Measurements from ENCODE around the gene ATG2B. TPM values are rescaled to one million over a fixed set of nuclear protein-coding genes. Genes with fewer than 3 reads are reported as not detected.

Gene ATG2B
- total and polyA plus RNA-seq, 9 of the 15 experiments (the other 6 are each of a cell fraction or from before 2014, with no cell fraction given), result 0.83 to 12.9 (median 8.7) TPM

DNA sequence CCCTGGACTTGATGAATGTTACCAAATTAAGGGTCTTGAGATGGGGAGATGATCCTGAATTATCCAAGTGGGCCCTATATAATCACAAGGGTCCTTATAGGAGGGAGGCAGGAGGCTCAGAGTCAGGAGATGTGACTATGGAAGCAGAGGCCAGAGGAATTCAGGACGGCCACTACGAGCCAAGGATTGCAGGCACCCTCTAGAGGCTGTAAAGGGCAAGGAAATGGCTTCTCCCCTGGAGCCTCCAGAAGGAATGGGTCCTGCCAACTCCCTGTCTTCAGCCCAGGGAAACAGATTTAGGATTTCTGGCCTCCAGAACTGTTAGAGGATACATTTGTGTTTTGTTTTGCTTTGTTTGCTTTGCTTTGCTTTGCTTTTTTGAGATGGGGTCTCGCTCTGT is 98.3 kb downstream of the ATG2B start:
- 0% methylated on average over 3 of the region's 3 CpGs for WGBS (ENCODE audit: insufficient coverage, low coverage, missing lambda C conversion rate)
- ATAC-seq (peak; percentile 60; the same call in 1 of the 3 replicates), FAIRE-seq (no peak), DNase-seq (ENCODE audit: extremely low read depth in 1 of 4, low spot score in 3 of 4) (peak in 1 of 4 experiments; percentile 7)
- TF ChIP-seq, protein P1, sequence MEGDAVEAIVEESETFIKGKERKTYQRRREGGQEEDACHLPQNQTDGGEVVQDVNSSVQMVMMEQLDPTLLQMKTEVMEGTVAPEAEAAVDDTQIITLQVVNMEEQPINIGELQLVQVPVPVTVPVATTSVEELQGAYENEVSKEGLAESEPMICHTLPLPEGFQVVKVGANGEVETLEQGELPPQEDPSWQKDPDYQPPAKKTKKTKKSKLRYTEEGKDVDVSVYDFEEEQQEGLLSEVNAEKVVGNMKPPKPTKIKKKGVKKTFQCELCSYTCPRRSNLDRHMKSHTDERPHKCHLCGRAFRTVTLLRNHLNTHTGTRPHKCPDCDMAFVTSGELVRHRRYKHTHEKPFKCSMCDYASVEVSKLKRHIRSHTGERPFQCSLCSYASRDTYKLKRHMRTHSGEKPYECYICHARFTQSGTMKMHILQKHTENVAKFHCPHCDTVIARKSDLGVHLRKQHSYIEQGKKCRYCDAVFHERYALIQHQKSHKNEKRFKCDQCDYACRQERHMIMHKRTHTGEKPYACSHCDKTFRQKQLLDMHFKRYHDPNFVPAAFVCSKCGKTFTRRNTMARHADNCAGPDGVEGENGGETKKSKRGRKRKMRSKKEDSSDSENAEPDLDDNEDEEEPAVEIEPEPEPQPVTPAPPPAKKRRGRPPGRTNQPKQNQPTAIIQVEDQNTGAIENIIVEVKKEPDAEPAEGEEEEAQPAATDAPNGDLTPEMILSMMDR (IDR thresholded peaks at IDR 0.05 in 2 of 3, conservative IDR thresholded peaks at IDR 0.05 in 1 of 3; ENCODE audit: insufficient read depth in 2 of 3, low read depth in 1 of 3, low read length in 3 of 3), result peak; percentile 10 to 27 (median 17); a peak in 2 of 6 replicates
- no peak for TF ChIP-seq SP1 (CRISPR knock-in tag; IDR thresholded peaks at IDR 0.05)
- no peak for TF ChIP-seq KAT2B (IDR thresholded peaks at IDR 0.05; ENCODE audit: low read depth, low read length)
- no peak for TF ChIP-seq RCOR1 (IDR thresholded peaks at IDR 0.05; ENCODE audit: borderline replicate concordance in 1 of 2, low read depth in 2 of 2, low read length in 2 of 2)
- no peak for TF ChIP-seq ZNF197 (CRISPR knock-in tag; IDR thresholded peaks at IDR 0.05; ENCODE audit: low read depth)
- peak in 1 of 2 experiments; percentile 29; a peak in 2 of 4 replicates for TF ChIP-seq RAD21 (CRISPR knock-in tag; conservative IDR thresholded peaks at IDR 0.05 in 1 of 2, IDR thresholded peaks at IDR 0.05 in 1 of 2)
- Histone ChIP-seq H2AFZ (ENCODE audit: low read depth, low read length) (no peak overlapping the region), H4K20me1 (replicated peaks; ENCODE audit: control insufficient read depth, insufficient read depth, low read length) (no peaks in the 10 kb centered on the region), H3K79me2 (ENCODE audit: control insufficient read depth, insufficient read depth, low read length) (no peaks in the 10 kb centered on the region), H3K4me1 (replicated peaks in 1 of 2; ENCODE audit: control insufficient read depth in 2 of 2, insufficient read depth in 2 of 2, low read length in 2 of 2) (peaks cover 0 to 4% of the 10 kb centered on the region in 2 experiments; a peak in 2 of 5 replicates), H3K9me1 (ENCODE audit: control insufficient read depth, insufficient read depth, low read length) (no peaks in the 10 kb centered on the region), H3K36me3 (ENCODE audit: control insufficient read depth, insufficient read depth, low read length) (no peaks in the 10 kb centered on the region), H3K9ac (ENCODE audit: insufficient read depth in 1 of 2, low read depth in 2 of 2, low read length in 2 of 2) (no peak overlapping the region), H3K4me3 (no peak overlapping the region), H3K9me3 (replicated peaks; ENCODE audit: control insufficient read depth, insufficient read depth, low read depth, low read length) (no peaks in the 10 kb centered on the region), H3K4me2 (ENCODE audit: insufficient read depth, low read length) (no peak overlapping the region), H3K27ac (ENCODE audit: extremely low read depth, low read depth, low read length) (no peak overlapping the region), H3K27me3 (ENCODE audit: control insufficient read depth in 2 of 2, insufficient read depth in 2 of 2, low read length in 2 of 2) (peaks cover 9 to 54% of the 10 kb centered on the region in 2 experiments)
- ChIA-PET POLR2A (no interaction called here), CTCF (ENCODE audit: low intra/inter-chr PET ratio) (no interaction called here)
- BruUV-seq (replicated peaks), result no TSS peak
- intact Hi-C loops (cut with micrococcal nuclease) (no loop called here), in situ Hi-C loops (cut with MboI) (loop anchor here (10.0 to 25.0 kb wide), 2 partner anchors 150 to 703 kb away; no protein-coding TSS in a partner anchor)
